HG02938 (cell line): Measurements from ENCODE around the gene GPR61.

Experiments used
- ATAC-seq: cut with Tn5 transposase; IDR thresholded peaks from one replicate; pipeline ENCODE4 v1.9.1; 2021; ENCODE audit warnings: mild to moderate bottlenecking, moderate library complexity; ENCODE audit not compliant: unreplicated experiment

GPR61 gene

DNA sequence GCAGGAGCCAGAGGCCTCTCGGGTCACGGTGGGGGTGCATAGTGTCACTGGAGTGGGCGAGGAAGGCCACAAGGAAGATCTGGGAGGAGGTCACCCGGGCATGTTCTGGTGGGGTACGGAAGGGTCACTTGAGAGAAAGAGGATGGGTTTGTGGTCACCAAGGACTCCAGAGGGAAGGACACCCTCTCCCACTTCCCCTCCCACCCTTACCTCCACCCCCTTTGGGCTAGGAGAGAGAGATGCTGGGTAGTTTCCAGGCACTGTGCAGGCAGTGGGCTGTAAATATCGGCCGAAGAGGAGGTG is 30.8 kb upstream of the GPR61 start:
- no peak for ATAC-seq

DNA sequence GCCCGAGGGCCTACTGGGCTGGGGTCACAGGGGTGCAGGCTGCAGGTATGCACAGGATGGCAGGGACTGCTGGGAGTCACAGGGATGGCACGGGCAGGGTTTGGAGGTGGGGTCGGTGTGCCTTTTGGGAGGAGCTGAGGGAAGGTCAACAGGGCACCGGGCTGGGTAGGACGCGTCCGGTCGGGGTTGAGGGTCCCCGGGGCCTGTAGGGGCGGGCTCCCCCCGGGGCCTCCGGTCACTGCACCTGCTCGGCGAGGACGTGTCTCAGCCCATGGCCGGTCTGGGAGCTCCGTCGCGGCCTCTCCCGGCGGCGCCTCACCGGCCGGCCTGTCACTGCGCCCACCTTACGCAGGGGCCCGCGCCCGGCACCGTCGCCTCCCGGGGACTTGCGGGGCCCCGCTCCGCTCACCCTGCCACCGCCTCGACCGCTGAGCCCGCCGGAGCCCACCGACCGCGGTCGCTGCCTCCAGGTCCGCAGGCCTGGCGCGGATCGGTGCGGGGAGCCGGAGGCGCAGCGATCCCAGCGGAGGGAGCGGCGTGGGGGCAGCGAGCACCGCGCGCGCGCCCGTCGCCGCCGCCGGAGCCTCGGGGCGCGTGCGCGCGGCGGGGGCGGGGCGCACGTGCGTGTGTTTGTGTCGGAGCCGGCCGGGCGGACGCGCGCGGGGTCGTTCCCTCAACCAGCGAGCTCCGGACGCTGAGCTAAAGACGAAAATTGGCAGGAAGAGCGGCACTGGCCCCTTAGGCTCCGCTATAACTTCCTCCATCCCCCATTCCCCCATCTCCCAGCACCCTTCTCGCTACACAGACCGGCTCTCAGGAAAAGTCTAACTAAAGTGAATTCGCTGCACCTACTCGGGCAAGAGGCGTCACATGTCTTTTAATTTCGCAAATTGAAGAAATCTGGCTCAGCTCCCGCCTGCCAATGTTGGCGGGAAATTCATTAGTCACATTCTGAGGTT is 30.2 kb upstream of the GPR61 start, which contains the start of gene AMIGO1:
Gene AMIGO1, minus strand, starts transcription at position 552 of the 959 bp plus-strand sequence. CDS start 815 bp downstream, outside the sequence.
- no peak for ATAC-seq

DNA sequence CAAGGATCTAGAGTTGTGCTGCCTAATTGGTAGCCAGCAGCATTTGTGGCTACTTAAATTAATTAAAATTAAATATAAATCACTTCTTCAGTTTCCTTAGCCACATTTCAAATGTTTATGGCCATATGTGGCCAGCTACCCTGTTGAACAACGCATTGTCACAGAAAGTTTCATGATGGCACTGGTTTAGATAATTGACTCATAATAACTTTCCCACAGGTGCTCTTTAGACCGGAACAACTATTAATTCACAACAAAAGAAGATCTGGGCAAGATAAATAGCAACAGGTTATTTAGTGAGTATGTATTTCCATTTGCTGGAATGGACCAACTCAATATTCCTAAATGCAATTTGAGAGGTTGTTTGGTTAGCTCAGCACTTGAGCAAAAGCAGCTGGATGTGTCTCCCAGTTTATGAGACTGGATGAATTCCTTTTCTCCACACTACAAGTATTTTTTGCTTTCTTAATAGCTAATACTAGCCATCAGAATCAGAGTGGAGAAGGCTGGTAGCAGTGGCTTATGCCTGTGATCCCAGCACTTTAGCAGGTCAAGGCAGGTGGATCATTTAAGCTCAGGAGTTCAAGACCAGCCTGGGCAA is 26.5 kb upstream of the GPR61 start:
- no peak for ATAC-seq

DNA sequence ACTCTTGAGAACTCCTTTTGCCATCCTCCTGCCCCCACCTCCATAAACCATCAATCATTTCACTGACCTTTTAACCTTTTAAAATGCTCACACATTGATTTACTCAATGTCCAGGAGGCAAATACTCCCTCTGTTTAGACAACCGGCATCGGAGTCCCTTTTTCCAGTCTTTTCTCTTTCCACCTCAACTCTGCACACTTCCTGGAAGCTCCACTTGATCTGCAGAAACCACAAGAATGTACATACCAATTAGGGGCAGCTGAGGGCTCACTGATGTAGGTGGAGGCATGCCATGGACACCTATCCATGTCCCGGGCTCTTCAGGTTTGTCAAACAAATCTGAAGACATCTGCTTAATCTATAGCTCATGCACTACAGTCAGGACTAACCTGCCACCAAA is 24.8 kb upstream of the GPR61 start:
- no peak for ATAC-seq

GRCh38 chr1:109516872-109517271 is 22.8 kb upstream of the GPR61 start:
- no peak for ATAC-seq

DNA sequence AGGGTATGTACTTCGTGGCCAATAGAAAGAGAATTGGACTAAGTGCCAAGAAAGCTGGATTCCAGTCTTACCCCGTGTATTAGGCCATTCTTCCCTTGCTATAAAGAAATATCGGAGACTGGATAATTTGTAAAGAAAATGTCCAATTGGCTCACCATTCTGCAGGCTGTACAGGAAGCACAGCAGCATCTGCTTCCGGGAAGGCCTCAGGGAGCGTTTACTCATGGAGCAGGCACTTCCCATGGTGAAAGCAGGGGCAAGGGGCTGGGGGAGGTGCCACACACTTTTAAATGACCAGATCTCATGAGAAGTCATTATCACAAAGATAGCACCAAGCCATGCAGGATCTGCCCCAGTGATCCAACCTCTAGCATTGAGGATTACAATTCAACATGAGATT is 22.3 kb upstream of the GPR61 start:
- ATAC-seq = no peak

DNA sequence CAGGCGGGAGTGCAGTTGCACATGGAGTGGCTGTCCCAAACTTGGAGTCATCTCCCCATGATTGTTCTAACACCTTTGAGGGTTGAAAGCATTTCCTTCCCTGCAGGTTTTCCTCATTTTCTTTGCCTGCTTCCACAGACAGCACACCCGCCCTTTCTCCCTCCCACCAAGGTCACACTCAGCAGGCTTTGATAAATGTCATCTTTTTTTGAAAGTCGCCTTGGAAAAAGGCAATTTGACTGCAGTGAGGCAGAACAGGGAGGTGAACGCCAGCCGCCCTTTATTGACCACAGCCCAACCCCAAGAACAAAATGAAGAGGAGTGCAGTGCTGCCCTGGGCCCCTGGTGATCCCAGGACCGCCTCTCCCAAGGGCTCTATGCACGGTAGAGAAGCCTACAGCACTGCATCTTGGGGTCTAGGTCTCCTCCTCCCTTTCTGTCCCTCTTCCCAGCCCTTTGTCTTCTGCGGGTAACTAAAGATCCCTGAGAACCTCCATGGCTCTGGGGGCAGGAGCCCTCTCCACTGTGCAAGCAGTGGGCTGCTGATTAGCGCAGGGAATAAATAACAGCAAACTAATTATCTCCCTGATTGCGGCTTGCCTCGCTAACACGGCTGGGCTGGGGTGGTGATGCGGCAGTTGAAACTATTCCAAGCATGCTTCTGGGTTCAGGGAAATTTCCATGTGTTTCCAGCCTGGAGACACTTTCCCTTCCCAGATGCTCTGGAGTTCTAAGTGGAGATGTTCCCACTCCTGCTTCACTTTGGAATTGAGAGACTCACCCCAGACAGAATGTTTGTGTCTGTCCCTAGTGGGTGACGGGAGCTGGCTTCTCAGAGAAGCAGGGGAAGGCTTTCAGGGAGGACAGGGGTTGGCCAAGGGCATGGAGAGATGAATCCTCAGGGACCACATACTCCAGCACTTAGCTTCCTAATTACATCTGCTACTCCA is 18.4 kb upstream of the GPR61 start:
- ATAC-seq = no peak

- ATAC-seq = no peak
Observed at GRCh38 chr1:109522026-109522425, 17.6 kb upstream of the GPR61 start.

GRCh38 chr1:109523706-109524105 is 16.0 kb upstream of the GPR61 start:
- ATAC-seq = no peak

DNA sequence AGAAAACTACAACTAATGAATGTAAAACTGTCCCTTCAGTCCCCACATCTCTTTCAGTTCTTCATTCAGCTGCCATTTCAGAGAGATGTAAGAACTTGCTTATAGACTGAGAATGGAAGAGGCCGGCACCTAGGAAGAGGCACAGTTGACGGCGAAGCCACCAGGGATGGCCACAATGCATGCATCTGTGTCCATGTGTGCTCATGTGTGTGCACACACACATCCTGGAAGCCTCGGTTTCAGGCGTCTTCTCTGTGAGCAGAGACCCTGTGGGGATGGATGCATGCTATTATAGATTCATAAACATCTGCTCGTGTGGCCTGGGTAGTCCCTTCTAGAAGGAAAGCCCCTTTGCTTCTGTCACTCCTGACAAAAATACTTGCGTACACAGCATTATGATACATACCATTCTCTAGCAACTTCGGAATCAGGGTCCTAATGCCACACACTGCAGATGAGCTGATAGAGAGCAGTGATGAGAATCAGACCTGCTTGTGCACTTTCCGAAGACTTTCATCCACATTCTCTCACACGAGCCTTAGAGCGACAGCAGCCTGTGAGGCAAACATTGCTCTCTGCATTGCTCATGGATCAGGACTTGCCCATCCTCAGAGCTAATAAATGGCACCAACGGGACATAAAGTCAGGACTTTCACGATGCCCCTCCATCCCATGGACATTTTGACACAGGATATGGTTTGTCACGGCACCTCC is 12.4 kb upstream of the GPR61 start:
- ATAC-seq = no peak

GRCh38 chr1:109527846-109528695 is 11.6 kb upstream of the GPR61 start:
- ATAC-seq = no peak

- no peak for ATAC-seq
Observed at GRCh38 chr1:109528712-109529111, 11.0 kb upstream of the GPR61 start.

DNA sequence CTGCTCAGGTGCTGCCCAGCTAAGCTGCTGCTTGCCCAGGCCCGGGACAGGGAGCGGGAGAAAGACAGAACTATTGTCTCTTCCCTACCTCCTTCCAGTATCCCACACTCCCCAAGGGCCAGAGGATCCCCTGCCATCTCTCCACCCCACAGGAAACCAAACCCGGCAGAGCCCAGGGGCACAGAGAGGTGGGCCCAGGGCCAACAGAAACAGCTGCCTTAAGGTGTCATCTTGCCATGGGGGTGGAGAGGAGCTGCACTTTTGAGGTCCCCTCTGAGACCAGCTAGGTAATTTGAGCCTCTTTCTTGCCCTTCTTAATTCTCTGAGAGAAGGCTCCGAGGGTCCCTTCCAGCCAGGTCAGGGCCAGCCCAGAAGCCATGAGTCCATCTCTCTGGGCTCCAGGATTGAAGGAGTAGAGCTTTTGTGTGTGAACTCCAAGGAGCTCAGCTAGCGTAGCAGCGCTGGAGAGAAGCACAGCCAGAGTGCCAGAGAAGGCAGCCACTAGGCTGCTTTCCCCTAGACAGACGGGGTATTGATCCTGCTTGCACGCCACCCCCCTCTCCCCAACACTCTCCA is 9.7 kb upstream of the GPR61 start:
- ATAC-seq = no peak

GRCh38 chr1:109530457-109531087 is 9.1 kb upstream of the GPR61 start:
- no peak for ATAC-seq

DNA sequence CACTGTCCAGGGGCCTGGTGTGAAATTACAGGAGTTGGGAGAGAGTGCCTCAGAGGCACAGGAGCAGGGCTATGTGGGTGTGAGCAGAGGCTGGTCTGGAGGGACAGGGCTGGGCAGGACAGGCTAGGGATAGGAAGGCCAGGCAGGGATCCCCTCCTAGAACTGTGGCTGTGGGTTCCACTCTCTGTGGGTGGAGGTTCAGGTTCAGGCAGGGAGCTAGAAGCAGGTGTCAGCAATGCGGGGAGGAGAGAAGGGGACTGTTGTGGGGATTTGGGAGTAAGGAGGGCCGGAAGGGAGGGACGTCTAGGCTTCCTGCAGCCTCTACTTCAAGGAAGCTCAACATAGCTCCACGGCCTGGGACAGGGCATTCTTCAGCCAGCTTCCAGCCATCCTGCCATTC is 8.3 kb upstream of the GPR61 start:
- no peak for ATAC-seq

DNA sequence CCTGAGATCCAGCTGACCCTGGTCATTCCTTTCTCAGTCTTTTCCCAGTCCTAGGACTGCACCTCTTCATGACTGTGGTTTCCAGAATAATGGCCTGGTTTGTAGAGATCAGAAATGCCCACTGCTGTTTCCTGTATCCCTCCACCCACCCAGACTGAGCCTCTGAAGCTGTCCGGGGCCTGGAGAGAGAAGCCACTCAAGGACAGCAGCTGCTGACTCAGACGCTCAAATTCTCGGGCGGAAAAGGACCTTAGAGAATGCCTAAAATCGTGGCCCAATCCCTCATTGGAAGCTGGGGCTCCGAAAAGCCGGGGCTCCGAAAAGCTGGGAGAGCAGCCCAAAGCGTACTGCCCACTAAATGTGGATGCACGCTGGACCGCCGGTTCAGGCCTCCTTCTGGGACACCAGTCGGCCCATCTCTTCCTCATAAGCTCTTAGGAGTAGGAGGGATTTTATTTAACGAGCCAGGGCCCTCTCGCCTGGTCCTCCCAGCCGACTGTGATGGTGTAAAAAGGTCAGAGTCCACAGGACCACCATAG is 7.8 kb upstream of the GPR61 start:
- ATAC-seq = no peak

DNA sequence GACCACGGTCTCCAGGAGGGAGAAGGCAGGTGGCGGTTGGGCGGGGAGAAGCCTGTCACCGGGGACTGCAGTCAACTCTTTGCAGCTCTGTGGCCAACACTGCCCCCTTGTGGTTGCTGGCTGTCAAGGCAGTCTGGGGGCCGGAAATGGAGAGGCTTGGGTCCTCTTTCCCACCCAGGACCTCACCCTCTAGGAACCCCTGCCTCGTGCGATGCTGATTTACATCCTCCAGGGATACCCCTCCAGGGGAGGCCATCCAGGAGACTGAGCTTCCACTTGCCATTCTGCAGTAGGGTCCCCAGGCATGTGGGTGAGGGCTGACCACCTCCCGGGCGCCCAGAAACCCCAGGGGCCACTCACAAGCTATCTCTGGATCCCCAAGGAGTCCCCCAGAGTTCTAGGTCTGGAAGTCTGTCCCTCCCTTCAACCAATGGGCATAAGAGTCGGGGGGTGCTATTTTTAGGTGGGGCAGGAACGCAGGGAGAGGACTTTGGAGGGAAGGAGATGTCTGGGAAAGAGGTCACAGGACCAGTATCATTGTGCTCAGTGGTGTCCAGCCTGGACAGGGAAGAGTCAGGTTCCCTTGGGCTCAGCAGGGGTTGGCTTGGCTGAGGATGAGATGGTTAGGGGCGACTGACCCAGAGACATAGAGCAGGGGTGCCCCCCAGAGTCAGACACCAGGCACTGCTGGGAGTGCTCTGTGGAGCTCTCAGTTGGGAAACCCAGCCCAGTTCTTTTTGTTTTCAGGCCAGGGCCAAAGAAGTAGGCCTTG is 7.1 kb upstream of the GPR61 start:
- ATAC-seq = peak; percentile 62

DNA sequence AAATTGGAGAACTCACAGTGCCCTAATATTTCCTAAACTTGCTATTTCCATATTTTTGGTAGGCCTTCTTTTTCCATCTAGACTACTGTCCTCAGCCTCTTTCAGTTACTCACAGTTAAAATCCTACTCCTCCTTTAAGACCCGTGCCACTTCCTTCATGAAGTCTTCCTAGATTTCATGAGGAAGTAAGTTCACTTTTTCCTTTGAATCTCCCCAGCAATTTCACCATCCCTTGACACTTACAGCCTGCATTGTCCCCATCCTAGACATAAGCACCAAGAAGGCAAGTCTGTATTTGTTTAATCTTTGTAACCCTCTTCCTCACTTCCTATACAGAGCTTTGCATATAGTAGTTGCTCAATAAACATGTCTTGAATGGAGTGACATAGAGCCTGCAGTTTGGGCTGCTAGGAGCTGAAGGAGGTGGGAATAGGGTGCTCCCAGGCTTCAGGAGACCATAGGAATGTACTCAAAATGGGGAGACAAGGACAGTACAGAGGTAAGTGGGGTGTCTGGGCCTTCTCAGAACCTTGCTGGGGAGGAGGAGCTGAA is 5.3 kb upstream of the GPR61 start:
- no peak for ATAC-seq
